HG03442 (cell line): ENCODE data around the gene HOXB4.

Experiments
- ATAC-seq: cut with Tn5 transposase; IDR thresholded peaks from one replicate; pipeline ENCODE4 v1.9.1; 2021; ENCODE audit warnings: mild to moderate bottlenecking, moderate library complexity; ENCODE audit not compliant: unreplicated experiment

Gene HOXB4

DNA sequence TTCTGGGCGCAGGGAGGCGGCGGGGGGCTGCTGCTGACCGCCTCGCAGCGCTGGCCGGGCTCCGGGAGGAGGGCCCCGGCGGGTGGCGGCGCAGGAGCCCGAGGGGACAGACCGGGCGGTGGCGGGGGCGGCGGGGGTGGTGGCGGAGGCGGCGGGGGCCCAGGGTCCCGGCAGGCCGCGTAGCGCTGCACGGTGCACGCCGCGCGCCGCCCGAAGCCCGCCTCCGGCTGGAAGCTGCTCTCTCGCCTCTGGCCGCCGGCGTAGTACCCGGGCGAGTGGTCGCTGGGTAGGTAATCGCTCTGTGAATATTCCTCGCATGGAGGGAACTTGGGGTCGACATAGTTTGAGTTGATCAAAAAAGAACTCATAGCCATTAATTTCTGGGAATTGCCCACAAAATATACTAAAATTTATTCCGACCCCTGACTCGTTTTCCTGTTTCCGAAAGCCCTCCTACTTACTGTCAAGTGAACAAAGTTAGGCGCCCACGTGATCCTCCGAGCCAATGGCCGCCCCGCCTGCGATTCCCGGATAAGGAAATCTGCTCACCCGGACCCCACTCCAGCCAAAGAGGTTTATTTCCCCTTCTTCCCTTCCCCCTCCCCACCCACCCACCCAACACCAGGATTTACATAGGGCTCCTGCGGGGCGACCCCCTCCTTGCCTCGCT is at the start of gene HOXB4:
TSS of gene HOXB4 (minus strand) at position 405 of the 670 bp plus-strand sequence. CDS start at position 374, 31 bp downstream.
- no peak for ATAC-seq

DNA sequence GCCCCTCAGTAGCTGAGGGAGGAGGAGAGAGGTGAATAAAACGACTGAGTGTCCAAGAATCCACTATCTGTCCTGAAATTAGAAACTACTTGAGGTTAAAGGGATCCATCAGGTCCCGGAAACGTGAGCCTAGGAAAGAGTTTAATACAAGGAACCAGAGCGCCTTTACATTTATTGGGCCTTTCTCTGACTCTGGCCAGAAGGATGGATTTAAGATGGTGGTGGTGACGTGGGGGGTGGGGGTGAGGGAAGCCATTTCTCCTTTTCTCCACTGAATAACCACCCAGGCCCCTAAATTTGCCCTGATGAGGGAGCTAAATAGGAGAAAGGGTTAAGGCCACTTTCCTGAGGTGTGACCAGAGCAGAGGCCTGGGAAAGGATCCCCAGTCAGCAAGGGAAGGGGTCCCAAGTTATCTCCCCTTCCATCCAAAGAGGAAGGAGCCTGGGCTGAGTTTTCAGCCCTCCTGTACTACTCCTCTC is 49.0 kb upstream of the HOXB4 start:
- no peak for ATAC-seq

DNA sequence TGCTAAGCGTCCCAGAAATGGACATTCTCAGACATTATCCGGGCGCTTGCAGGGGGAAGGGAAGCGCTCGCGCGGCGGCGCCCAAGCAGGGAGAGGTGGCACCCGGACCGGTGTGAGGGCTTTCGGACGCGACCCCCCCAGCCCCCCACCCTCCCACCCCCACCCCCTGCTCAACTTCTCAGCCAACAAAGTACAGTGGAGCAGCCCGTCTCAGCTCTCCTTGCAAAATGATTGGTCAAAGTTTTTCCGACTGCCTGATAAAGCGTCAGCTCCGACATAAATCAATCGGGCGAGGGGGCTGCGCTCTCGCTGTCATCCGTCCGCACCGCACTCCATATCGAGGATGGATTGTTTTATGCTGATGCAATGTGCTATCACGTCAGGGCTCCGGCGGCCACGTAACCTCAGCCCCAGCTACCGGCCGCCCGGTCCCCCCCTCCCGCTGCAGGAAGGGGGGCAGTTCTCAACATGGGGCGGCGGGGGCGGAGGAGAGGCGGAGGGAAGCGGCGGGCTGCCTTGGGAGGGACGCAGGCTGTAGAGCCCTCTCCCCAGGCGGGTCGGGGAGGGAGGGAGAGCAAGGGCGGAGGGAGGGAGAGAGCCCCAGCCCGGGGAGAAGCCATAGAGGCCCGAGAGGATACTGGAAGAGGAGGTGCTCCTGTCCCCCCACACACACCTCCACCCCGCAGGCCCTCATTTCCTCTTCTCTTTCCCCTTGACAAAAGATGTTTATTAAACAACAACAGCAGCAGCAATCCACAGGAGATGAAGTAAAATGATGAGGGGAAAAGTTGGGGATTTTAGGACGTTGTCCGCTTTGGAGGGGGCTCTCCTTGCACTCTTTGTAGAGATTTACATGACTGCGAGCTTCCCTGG is 48.3 kb upstream of the HOXB4 start, which contains the start of gene HOXB9:
TSS of gene HOXB9 (minus strand) at position 114 of the 873 bp plus-strand sequence. CDS start at position 25, 89 bp downstream.
- ATAC-seq, result no peak

DNA sequence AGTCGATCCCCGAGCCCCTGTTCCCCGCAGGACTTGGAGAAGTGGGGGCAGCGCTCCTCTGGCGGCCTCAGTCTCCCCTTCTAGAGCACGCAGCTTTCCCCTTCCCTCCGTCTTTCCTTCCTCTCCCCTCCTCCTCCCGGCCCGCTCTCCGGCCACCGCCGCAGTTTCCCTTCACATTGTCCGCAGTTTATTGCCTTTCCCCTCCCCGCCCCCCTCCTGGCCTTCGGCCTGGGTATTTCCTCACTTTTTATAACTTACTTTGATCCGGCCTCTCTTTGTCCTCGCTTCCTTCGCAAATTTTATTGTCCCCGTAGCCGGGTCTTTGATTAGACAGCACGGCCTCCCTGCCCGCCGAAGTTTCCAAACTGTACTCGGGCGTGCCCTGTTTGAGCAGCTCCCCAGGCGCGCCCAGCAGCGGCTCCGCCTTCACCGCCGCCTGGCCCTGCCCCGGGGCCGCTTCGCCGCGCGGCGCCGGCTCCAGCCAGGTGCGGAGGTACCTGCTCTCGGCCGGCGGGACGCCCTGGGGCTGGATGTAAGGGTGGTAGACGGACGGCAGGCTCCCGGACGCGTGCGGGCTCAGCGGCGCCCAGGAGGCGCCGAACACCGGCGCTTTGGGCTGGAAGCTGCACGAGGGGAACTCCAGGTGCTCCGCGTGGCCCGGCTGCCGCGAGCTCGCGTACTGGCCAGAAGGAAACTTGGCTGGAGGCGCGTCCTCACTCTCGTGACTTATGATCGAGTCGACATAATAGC is 47.5 kb upstream of the HOXB4 start:
- no peak for ATAC-seq

DNA sequence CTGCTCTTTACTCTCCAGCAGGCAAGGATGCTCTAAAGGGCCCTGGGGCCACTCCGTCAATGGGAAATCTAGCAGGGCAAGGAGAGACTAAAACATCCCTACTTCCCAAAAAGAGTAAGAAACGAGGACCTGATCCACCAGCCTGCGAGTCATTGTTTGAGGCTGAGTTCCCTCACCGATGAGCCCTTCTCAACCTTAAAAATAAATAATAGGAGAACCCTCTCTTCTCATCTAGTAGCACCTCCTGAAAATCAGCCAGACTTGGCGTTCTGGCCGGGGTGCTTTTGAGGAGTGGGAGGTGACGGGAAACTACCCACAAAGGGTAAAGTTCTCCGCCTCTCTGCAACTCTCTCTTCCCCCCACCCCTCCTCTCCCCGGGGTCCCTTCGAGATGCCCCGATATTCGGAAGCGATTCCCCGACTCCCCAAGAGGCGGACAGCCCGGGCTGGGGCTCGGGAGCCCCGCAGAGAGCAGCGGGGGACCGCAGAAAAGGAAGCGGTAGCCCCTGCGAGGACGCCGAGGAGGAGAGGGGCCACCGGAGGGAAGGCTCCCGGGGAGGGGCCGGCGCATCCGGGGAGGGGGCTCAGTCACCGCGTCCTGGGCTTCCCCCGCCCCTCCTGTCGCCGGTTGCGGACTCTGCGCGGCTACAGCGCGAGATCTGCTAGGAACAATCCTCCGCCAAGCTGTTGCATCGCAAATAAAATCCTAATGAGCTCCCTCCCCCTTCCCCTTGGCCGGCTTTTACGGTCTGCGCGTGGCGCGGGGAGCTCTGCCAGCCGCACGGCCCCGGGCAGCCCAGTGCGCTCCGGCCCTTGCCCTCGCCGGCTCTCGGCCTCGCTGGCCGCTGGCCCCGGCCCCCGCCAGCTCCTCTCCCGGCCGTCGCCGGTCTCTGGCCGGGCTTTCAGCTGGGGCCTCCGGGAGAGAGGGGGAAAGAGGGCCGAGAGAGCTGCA is 46.7 kb upstream of the HOXB4 start:
- no peak for ATAC-seq

DNA sequence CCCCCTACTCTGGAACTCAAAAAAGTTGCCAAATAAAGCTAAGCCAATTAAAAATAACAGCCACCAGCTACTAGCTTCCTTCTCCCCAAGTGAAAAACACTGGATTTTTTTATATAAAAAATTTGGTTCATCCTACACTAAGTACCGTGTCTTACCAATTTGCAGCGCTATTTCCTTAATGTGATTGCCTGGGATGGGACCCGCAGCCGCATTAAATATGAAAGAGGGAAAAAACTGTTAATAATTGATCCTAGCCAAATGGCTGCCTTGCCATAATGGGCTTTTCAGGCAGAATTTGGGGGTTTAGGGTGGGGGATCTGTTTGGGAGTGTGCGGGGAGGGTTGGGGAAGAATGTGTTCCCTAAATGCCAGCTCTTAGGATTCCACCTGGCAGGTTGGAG is 46.0 kb upstream of the HOXB4 start:
- ATAC-seq, result no peak

DNA sequence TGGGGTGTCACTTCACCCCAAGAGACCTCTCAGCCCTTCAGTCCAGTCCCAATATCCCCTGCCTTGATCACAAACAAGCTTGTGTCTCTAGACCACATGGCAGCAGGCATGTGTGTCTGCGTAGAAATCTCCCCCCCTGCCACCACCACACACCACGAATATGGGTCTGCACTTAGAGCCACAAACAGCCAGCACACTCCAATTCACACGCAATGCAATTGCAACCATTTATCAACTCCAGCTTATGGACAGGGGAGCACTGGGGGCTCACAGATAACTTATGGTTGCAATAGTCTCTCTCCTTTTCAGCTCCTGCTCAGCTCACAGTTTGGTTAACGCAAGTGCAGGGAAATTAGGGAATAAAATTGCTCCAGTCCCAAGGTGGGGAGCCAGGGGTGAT is 45.4 kb upstream of the HOXB4 start:
- no peak for ATAC-seq

DNA sequence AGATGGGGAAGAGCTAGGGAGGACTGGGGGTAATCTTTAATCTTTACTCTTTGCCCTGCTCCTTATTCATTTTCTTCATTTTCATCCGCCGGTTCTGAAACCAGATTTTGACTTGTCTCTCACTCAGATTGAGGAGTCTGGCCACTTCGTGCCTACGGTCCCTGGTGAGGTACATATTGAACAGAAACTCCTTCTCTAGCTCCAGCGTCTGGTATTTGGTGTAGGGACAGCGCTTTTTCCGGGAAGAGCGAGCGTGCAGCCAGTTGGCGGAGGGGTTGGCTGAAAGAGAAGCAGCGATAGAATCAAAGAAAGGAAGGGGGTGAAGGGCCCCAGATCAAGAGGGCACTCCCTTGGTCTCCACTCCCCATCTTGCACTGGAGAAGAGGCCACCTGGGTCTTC is 44.7 kb upstream of the HOXB4 start:
- no peak for ATAC-seq

DNA sequence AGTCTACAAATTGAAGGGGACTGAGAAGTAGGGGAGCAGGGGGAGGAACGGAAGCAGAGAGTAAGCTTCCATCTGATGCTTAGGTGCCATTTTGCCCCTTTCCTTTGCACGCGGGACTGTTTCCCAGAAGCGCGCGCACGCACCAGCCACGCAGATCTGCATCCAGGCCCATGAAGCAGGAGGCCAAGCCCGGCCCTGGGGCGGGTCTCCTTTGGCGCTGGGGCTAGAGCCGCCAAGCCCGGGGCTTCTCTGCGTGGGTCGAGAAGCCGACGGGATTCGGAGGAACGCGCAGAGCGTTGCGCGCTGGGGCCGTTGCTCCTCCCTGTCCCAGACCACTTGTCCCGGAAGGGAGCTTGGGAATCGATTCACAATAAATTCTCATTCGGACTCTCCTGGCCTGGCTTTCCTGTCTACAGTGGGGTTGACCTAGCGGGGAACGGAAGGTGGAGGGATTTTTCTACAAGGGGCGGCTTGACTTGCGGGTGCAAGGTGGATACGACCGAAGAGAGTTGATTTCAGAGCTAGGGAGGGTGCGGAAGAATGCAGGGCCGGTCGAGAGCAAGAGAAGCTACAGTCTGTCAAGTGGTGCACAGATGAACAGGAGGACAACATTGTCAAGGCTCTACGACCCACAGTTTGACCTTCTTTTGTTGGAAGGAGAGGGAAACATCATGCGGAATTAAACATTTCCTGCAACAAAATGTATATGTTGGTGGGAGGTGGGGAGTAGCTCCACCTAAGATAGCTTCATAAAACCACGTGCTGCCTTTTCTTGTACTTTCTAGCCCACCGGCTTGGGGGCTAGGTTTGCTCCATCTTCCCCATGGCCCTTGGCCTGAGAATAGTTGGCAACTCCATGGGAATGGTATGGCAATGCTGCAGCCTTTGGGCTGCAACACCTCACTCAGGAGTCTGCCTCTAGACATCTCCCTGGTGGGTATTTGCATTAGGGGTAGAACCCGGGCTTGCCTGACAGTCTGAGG is 43.6 kb upstream of the HOXB4 start:
- no peak for ATAC-seq

DNA sequence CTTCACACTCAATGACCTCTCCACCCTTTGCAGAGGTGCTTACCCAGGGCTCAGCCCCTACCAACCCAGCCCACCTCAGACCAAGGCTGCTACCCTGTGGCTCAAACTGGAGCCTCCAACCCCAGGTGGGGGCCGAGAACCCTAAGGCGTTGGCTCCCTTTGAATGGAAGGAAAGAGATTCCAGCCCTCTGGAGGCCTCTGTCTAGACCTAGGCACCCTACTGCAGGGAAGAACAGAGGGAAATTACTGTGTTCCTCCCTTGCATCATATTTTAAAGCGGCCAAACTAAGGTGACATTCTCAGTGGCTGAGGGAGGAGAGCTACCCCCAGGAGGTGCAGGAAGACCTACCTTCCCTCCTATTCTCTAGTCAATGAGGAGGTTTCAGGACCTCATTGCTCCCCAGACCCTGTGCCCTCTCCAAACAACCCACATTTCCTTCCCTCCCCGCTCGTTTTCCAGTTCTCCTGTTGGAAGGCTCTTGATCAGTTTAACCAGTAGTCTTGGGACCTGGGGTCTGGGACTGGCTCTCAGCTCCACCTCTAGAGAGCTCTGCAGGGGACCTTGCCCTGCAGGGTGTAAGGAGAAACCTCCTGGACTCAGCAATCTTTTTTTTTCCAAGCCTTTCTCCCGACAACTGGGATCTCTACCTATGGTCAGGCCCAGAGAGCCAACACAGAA is 42.5 kb upstream of the HOXB4 start:
- ATAC-seq, result no peak

DNA sequence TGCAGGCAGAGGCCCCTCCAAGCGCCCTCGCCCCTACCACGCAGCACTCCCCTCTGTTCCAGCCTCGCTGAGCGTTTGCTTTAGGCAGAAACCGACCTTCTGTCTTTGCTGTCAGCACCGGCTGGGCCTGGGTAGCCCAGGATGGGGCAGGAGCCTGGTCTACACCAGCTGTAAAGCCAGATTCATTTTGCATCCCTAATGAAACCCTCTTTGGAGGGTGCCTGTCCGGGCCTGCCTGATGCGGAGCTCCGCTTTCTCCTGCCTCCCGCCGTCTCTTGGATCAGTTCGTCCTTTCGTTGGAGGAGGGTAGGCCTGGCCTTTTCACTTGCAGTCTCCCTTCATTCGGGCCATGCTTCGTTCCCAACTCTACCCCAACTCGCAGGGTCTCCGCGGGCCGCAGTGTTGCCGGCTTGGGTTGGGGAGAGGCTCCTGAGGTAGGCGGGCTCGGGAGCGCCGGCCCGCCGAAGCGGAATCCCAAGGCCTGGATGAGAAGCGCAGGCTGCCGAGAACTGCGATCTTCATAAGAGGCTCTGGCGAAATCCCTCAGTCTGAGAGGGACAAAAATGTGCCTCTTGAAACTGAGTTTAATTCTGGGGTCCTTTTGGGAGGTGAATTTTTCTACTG is 41.8 kb upstream of the HOXB4 start:
- ATAC-seq, result no peak

DNA sequence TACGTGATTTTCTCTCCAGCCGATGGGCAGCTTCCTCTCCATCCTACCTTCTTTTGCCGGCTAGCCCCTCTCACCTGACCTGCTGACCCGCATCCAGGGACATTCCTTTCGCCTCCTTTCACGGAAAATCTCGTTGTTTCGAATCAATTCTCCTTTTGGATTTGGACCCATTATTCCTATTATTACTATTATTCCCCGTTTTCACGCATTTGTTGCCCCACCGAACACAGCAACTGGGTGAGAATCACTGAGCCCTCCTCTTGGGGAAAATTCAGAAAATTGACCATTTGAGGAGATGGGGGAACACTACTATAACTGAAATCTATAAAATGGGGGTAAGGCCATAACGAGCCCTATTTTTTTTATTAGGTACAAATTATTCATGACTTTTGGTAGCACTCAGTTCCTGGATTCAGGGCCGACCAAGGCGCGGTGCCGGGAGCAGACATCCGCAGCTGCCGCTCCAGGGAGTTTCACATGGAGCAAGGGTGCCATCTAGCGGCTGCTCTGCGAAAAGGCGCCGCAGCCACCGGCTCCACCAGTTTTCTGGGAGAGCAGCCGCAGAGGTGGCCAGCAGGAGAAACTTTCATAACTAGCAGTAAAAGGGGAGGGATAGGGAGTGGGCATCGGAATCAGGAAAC is 40.2 kb upstream of the HOXB4 start:
- ATAC-seq, result no peak

DNA sequence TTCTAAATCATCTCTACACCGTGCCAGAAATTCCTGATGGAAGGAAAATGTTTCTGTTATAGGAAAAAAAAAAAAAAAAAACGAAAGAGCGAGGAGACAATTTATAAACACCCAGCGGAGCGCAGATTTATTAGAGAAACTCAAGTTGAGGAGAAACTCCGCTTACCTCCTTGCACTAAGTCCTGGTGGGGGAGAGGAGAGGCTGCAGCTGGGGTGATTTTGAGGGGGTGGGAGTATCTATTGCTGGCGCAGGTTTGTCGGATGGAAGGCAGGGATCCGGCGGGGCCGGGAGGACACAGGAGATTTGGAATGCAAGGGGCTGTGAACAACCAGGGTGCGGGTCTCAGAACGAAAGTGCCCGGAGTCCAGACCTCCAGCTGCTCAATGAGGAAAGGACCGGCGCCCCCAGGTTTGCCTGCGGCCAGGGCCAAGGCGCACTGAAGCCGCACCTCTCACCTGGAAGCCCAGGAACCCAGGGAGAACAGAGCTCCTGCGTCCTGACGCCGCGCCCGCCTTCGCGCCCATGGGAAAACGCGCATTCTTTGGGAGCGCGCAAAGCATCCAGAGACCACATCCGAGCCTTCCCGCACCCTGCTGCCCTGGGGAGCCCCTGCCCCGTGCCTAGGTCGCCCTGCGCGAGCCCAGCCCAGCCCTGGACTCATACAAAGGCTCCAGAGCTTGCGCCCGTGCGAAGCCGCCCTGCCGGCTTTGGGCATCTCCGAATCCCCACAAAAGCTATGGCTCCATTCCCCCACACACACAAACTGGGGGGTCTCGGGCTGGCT is 39.5 kb upstream of the HOXB4 start:
- no peak for ATAC-seq

DNA sequence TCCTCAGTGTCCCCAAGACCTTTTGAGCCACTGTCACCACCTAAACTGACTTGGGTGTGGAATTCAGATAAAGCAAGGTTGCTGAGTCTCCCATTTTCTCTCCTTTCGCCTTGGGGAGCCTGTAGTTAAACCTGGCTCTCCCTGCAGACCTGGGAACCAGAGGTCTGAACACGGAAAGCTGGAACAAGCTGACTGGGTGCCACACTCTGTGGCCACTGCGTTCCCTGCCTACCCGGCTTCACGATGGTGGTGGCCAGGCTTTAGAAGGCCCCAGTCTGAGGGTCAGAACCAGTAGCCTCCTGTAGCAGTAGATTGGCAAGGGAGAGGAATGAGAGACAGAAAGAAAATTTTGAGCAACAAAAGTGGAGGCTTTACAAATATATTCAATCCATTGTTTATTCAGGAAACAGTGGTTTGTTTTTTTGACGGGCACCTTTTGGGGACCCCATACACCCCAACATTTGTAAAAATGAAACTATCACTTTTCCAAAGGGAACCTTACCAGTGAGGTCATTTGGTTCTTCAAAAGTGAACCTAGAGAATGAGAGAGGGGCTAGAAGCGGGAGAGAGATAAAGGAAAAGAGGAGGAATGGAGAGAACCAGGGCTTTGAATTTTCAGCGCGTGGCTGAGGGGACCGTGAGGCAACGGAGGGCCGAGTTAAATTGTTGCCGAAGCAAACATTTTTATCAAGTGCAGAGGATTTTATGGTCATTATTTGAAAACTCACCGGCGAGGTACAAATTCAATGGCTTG is 38.7 kb upstream of the HOXB4 start:
- ATAC-seq, result no peak

DNA sequence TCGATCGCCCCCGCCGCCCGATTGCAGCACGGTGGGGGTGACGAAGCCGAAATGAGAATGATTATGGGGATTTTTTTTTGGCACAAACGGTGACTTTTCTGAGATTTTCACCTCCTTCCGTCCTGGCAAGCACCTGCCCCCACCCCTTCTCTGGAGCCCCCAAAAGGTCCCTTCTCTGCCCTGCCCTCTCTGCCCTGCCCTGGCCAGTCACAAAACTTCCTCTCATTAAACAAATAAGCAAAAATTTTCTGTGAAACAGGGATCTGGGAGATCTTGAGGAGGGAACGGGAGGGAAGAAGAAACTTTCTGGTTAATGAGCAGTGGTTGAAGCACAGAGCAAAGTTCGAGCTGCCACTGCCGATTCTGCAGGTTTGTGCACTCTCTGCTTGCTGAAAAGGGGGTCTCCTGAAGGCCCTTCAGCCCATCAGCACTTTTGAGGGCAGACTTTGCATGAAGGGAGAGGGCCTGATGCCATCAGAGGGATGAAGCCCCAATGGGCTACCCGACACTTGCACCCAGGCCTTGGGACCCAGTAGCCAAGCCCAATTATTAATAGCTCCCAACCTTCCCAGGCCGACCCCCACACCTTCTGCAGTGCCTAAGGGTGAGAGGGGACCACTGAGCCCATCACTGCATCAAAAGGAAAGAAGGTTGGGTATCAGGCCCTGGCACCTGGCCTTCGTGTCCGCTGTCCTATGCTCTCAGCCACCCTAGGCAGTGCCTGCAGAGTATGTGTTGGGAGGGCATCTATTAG is 38.0 kb upstream of the HOXB4 start:
- no peak for ATAC-seq
